WI38 (cell line): ENCODE data around the gene RRAGC.
A peak's percentile ranks its signal among the peaks of the same experiment; 100 is the strongest.

Source experiments
- H3K4me3 ChIP-seq: 2 replicates; pipeline ENCODE4 v1.5.1; 2011; ENCODE audit warnings: low read depth, mild to moderate bottlenecking, control low read depth, low read length
- TF ChIP-seq, protein P1 (sequence below): IDR thresholded peaks from 2 replicates; pipeline ENCODE4 v1.5.1; 2012; ENCODE audit warnings: low read depth, mild to moderate bottlenecking, control low read depth, low read length

The RRAGC gene

GRCh38 chr1:38891753-38892152, 32.2 kb upstream of the RRAGC start:
- no peak overlapping the region for H3K4me3 ChIP-seq
- TF ChIP-seq, protein P1, sequence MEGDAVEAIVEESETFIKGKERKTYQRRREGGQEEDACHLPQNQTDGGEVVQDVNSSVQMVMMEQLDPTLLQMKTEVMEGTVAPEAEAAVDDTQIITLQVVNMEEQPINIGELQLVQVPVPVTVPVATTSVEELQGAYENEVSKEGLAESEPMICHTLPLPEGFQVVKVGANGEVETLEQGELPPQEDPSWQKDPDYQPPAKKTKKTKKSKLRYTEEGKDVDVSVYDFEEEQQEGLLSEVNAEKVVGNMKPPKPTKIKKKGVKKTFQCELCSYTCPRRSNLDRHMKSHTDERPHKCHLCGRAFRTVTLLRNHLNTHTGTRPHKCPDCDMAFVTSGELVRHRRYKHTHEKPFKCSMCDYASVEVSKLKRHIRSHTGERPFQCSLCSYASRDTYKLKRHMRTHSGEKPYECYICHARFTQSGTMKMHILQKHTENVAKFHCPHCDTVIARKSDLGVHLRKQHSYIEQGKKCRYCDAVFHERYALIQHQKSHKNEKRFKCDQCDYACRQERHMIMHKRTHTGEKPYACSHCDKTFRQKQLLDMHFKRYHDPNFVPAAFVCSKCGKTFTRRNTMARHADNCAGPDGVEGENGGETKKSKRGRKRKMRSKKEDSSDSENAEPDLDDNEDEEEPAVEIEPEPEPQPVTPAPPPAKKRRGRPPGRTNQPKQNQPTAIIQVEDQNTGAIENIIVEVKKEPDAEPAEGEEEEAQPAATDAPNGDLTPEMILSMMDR = 0 out of 2 replicates have a peak, but pooled peaks have one; percentile 8

GRCh38 chr1:38889589-38889988, 30.0 kb upstream of the RRAGC start:
- H3K4me3 ChIP-seq = no peak overlapping the region
- TF ChIP-seq, protein P1 = no peak

DNA sequence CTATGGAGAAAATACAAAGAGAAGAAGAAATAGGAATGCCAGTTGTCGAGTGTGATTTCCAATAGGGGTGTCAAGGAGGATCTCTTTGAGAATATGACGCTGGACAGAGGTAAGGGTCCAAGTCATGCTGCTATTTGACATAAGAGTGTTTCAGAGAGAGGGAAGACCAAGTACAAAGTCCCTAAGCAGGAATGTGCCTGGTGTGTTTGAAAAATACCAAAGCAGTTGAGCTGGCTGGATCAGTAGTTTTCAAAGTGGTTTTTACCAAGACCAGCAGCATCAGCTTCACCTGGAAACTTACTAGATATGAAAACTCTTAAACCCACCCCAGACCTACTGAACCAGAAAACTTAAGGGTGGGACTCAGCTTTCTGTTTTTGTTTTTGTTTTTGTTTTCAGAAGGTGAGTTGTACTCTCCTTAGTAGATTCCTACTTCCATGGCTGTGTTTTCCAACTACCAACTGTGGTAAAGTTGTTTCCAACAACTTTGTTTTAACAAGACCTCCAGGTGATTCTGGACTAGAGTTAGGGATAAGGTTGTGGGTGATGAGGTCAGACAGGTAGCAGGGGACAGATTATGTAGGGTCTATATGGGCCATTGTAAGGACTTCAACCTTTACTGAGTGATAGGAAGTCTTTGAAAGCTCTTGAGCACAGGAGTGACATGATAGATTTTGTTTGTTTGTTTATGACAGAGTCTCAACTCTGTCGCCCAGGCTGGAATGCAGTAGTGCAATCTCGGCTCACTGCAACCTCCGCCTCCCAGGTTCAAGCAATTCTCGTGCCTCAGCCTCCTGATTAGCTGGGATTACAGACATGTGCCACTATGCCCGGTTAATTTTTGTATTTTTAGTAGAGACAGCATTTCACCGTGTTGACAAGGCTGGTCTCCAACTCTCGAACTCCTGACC, 29.1 kb upstream of the RRAGC start:
- TF ChIP-seq, protein P1 = no peak
- H3K4me3 ChIP-seq = no peak overlapping the region

DNA sequence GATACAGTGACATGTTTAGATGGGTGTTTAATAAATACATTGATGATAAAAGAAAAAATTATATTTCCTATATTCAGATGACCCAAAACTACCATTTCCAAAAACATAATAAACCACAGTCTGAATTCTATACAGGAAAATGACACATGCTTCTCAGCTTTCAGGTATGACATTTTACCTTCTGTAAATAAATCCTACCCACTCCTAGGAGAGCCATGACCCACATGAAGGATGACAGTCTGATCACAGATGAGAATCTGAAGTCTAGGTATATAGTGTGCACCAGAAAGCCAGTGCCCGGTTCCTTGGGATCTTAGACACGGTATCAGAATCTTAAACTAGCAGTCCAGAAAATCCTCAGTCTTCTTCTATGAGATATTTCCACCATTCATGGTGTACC, 25.5 kb upstream of the RRAGC start:
- TF ChIP-seq, protein P1 = no peak

GRCh38 chr1:38881487-38881886, 21.9 kb upstream of the RRAGC start, which contains the start of gene GJA9:
Gene GJA9, minus strand, starts transcription at chr1:38881587. Its CDS starts 5,489 bp downstream, at chr1:38876098.
- no peak within 1 kb of the TSS for H3K4me3 ChIP-seq
- TF ChIP-seq, protein P1 = no peak

More for the DNA sequence above, 25.5 kb upstream of the RRAGC start:
- H3K4me3 ChIP-seq = no peak overlapping the region

- TF ChIP-seq, protein P1 = no peak
- no peak overlapping the region for H3K4me3 ChIP-seq
Observed at GRCh38 chr1:38875811-38876210, 16.2 kb upstream of the RRAGC start.
